Renal cortical epithelial cell (primary cell): ENCODE measurements around the gene CDKAL1. TPM values are rescaled to one million over a fixed set of nuclear protein-coding genes. Genes with fewer than 3 reads are reported as not detected.

ENCODE experiments used
- DNase-seq: peaks from one replicate; pipeline ENCODE4 v3.0.0-alpha.2; 2011; ENCODE audit warnings: low read depth
- total RNA-seq: library from RNA; depleted of rRNA; stranded (reverse); fragments of >200 nt; gene quantifications from 2 replicates; pipeline ENCODE4 v1.2.3, GENCODE V29; 2014

Gene CDKAL1
- total RNA-seq, 1 donor from 2014 or later: 28.3 TPM

GRCh38 chr6:20837189-20837588 is 302.9 kb downstream of the CDKAL1 start:
- no peak for DNase-seq

GRCh38 chr6:20838113-20838512 is 303.9 kb downstream of the CDKAL1 start:
- DNase-seq: no peak

GRCh38 chr6:20839630-20840029 is 305.4 kb downstream of the CDKAL1 start:
- no peak for DNase-seq

GRCh38 chr6:20840675-20841074 is 306.4 kb downstream of the CDKAL1 start:
- peak; percentile 61 for DNase-seq

DNA sequence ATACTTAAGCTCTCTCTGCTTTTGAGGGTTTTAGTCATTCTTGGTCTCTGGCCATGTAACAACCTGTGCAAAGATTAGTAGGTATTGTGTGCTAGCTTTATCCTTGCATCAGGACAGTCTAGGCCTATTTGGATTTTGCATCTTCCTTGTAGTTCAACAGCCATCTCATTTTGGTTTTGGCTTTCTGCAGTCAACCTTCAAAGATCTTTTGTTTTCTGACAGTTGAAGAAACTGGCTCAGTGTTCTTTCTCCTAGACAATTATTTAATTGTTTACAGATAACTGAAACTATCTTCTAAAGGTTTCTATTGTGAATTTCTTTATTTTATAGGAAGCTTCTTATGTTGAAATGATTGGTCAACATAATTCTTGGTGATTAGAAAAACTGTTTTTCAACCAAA is 307.5 kb downstream of the CDKAL1 start:
- DNase-seq: no peak

DNA sequence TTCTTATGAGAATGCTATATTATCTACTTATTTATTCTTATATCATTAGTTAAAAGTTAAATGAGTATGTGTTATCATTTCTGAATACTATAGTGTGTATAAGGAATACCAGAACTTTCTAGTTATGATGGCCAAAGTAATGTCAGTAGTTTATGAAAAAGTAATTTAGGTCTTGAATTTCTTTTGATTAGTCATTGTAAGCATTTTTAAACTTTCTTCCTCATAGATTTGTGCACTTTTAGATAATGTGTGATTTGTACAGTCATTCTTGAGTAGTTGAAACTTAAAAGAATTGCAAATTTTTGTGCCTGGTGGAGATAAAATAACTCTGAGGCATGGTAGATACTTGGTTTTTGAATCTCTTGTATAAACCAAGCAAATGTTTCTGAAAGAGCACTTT is 311.3 kb downstream of the CDKAL1 start:
- DNase-seq: no peak

DNA sequence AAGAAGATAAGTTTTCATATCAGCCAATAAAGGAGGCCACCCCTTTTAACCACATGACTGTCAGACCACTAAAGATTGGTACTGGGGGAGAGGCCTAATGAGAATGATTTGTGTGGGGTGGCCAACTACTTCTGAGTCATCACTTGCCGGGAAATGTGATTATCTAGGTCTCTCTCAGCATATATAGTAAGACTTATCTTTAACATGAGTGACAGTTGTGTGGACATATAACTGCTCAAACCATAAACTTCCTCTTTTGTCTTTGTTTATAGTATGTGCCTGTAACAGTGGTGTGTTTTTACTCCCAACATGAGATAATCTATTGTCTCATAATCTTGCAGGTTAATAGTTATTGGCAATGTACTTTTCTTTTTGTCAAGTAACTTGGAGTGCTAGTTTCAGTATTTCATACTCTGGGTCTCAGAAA is 312.4 kb downstream of the CDKAL1 start:
- DNase-seq: no peak

DNA sequence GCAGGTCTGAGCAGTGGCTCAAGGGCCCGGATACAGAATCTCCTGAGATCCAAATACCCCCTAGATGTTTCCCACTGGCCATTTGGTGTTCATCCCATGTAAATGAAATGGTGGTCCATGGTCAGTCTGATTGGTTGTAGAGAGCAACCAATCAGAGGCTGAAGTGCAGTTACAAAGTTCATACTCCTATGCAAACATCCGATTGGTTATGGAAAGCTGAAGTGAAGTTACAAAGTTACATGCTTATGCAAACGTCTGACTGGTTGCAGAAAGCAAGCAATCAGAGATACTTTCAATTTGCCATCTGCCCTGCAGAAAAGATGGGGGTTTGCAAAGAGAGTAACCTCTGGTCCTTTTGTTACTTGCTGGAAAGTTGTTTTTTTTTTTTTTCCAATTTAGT is 313.6 kb downstream of the CDKAL1 start:
- DNase-seq: no peak

GRCh38 chr6:20850686-20851416 is 316.6 kb downstream of the CDKAL1 start:
- no peak for DNase-seq

GRCh38 chr6:20851795-20852194 is 317.5 kb downstream of the CDKAL1 start:
- no peak for DNase-seq

DNA sequence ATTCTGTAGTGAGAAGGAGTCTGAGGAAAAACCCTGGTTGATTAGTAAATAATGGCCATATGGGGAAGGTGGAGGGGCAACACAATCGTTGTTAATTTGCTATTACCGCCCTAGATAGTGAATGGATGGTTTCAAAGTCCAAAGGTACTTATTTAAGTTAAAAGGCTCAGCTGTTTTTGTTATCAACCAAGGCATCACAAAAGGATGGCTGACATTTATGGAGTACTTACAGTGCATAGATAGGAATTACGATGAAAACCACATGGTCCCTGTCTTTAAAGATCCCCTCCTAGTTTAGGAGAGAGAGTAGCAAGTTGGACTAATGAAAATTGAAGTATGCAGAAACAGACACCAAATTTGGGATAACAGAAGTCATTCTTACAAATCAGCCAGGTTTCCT is 319.6 kb downstream of the CDKAL1 start:
- DNase-seq: no peak

DNA sequence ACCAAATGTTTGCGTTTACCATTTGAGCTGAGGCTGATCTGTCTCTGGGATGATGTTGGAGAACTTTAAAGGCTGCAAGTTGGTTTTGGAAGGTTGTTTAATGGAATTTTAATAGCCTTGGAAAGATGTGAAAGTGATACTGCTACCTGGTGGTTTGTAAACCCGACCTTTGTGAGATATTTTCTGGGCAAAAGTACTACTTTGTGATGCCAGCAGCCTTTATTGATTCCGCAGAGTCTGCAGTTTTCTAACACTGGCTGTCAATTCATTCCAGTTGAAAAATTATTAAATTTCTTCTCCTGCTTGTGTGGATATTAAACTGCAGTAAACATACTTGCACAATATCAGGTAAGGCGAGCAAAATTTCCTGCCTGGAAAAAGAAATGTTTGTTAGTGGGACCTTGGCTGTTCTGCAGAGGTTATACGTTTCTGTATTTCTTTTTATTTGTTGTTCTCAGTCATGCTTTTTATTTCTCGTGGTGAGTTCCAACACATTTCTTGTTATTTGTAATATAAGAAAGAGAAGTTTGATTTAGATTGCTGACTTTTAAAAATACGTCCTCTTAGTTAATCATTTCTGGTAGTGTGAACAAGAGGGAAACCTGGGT is 322.5 kb downstream of the CDKAL1 start:
- DNase-seq: no peak

DNA sequence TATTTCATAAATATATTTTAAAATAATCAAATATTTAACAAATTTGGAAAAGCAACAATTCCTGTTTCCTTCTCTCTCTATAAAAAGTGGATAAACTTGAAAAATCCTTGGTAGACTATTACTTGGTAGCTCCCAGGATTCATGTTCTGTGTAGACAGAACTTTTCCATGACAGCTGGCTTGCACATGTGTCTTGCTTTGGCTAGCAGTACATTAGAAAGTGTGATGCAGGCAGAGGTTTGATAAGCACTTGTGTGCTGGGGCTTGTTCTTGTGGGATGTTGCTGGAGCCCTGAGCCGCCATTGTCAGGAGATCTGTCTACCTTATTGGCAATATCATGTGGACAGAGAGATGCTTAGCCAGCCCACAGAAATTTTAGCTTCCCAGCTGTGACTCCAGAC is 327.2 kb downstream of the CDKAL1 start:
- DNase-seq: no peak

GRCh38 chr6:20866036-20866435 is 331.8 kb downstream of the CDKAL1 start:
- DNase-seq: peak; percentile 39

GRCh38 chr6:20866935-20867703 is 332.9 kb downstream of the CDKAL1 start:
- no peak for DNase-seq

GRCh38 chr6:20868397-20869096 is 334.3 kb downstream of the CDKAL1 start:
- no peak for DNase-seq

DNA sequence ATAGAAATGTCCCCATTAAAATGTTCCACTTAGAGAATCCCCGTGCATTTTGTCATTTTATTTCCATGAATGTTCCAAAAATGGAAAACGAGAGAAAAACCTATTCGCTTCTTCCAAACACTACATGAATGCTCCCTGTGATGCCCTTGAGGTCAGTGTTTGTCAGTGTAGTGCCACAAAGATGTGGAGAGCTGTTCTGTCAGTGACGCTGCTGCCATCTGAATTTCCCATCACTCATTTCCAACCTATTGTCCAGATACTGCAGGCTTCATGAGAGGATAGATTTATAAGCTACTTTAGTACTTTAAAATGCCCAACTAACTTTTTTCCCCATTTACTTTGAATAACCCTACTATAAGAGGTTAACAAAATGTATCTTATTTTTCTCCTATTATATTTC is 335.8 kb downstream of the CDKAL1 start:
- no peak for DNase-seq

DNA sequence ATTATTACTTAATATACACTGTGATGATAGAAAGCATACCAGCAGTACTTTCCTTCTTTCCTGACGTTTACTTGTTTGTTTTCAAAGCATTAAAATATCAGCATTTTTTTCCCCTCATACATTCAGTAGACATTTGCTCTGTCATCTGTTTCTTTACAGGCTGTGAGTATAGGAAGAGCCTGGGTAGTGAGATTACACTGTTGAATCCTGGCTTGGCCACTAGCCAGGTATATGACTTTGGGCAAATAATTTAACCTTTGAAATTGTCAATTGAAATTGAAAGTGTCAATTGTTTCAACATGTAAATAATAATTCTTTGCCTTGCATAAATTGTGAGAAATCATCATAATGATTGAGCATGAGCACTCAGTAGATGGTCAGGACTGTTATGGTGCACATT is 336.2 kb downstream of the CDKAL1 start:
- no peak for DNase-seq

GRCh38 chr6:20873425-20874190 is 339.4 kb downstream of the CDKAL1 start:
- DNase-seq: peak; percentile 40

DNA sequence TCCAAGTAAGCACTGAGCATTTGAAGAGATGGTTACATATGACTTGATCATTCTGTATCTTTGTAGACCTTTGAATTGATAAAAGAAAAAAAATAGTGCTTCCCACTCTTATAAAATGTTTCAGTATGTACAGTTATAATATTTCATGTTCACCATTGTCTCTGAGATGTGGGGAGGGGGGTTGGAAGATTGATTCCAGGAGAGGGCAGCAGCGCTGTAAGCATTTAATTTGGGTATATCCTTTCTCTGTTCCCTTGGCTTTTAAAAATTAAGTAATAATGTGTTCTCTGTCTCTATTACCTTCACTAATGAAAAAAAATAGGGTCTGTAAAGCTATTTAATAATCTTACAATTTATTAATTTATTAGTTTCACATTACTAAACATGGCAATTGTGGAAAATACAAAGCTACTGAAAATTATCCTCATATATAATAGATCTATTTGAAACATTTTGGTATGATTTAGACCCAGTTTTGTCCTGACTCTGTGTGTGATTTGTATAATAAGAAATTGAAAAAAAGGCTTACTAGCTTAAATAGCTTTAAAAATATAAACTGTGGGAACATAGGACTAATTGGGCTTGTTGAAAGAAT is 341.2 kb downstream of the CDKAL1 start:
- peak; percentile 41 for DNase-seq

- peak; percentile 62 for DNase-seq
These were observed 341.8 kb downstream of the CDKAL1 start for GRCh38 chr6:20876036-20876435.
